ENCODE measurements around the gene CLDN24. TPM values are rescaled to one million over a fixed set of nuclear protein-coding genes. Genes with fewer than 3 reads are reported as not detected.

The CLDN24 gene
- polyA plus RNA-seq, 1 of the 3 experiments (the other 2 are of a cell fraction) = not detected

DNA sequence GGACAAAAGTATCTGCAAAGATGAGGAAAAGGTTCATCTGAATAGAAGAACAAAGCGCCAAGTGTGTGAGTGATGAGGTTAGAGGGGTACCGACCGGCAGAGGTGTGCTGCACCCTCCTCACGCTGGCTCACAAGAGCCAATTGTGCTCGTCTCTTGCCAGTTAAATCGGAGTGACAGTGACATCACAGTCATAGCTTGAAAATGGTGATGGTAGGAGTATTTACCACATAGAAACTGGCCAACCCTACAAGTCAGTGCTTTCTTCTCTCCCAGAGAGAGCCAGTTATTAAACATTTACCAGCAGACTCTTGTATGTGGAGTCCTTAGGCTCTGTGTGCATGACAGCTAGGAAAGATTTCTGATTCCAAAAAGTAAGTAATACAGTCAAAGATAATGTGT is 34.5 kb downstream of the CLDN24 start (continued):
- TF ChIP-seq, protein P1, sequence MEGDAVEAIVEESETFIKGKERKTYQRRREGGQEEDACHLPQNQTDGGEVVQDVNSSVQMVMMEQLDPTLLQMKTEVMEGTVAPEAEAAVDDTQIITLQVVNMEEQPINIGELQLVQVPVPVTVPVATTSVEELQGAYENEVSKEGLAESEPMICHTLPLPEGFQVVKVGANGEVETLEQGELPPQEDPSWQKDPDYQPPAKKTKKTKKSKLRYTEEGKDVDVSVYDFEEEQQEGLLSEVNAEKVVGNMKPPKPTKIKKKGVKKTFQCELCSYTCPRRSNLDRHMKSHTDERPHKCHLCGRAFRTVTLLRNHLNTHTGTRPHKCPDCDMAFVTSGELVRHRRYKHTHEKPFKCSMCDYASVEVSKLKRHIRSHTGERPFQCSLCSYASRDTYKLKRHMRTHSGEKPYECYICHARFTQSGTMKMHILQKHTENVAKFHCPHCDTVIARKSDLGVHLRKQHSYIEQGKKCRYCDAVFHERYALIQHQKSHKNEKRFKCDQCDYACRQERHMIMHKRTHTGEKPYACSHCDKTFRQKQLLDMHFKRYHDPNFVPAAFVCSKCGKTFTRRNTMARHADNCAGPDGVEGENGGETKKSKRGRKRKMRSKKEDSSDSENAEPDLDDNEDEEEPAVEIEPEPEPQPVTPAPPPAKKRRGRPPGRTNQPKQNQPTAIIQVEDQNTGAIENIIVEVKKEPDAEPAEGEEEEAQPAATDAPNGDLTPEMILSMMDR (IDR thresholded peaks at IDR 0.05) = no peak
- no peak for TF ChIP-seq RXRA (IDR thresholded peaks at IDR 0.05; ENCODE audit: borderline replicate concordance, low read depth)
- TF ChIP-seq, protein P2, sequence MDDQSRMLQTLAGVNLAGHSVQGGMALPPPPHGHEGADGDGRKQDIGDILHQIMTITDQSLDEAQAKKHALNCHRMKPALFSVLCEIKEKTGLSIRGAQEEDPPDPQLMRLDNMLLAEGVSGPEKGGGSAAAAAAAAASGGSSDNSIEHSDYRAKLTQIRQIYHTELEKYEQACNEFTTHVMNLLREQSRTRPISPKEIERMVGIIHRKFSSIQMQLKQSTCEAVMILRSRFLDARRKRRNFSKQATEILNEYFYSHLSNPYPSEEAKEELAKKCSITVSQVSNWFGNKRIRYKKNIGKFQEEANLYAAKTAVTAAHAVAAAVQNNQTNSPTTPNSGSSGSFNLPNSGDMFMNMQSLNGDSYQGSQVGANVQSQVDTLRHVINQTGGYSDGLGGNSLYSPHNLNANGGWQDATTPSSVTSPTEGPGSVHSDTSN (IDR thresholded peaks at IDR 0.05) = no peak
- TF ChIP-seq JUND (IDR thresholded peaks at IDR 0.05) = no peak

DNA sequence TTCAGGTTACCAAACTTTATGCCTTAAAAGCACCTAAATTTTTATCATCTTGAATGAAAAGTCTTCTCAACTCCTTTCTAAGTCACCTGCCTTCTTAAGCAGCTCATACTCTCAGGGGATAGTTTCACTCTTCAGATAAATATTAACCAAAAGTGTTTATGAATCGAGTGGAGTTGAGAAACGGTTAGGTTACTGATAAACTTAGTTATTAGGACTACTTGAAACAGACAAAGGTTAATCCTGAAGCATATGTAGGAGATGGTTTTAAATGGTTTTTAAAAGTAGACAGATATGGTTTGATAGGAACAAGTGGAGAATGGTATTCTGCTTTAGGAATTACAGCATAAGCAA is 34.9 kb downstream of the CLDN24 start:
- Histone ChIP-seq H3K27me3 (ENCODE audit: insufficient read depth) (no peaks in the 10 kb centered on the region), H3K27ac (ENCODE audit: low read depth in 2 of 2, low read length in 1 of 2) (no peak overlapping the region), H4K20me1 (ENCODE audit: insufficient read depth) (no peaks in the 10 kb centered on the region), H3K4me2 (no peak overlapping the region), H3K79me2 (ENCODE audit: insufficient read depth) (no peaks in the 10 kb centered on the region), H3F3A (replicated peaks; ENCODE audit: insufficient read depth) (no peaks in the 10 kb centered on the region), H3K4me3 (ENCODE audit: low read depth in 2 of 2, low read length in 1 of 2) (no peak overlapping the region), H3K36me3 (replicated peaks in 1 of 2; ENCODE audit: control insufficient read depth in 1 of 2, insufficient read depth in 2 of 2, low read length in 1 of 2) (peaks cover 52 to 59% of the 10 kb centered on the region in 2 experiments), H3K9me3 (no peaks in the 10 kb centered on the region), H3K9me2 (no peaks in the 10 kb centered on the region), H2AFZ (ENCODE audit: low read depth) (no peak overlapping the region), H3K9ac (no peak overlapping the region), H3K4me1 (ENCODE audit: control insufficient read depth in 1 of 2, insufficient read depth in 2 of 2, low read depth in 1 of 2, low read length in 1 of 2) (no peaks in the 10 kb centered on the region)
- TF ChIP-seq NFIC (IDR thresholded peaks at IDR 0.05; ENCODE audit: borderline replicate concordance) (no peak), POLR2AphosphoS5 (IDR thresholded peaks at IDR 0.05; ENCODE audit: low read depth, low read length) (no peak), EZH2phosphoT487 (IDR thresholded peaks at IDR 0.05; ENCODE audit: borderline replicate concordance, low read depth) (no peak)
- TF ChIP-seq, protein P3, sequence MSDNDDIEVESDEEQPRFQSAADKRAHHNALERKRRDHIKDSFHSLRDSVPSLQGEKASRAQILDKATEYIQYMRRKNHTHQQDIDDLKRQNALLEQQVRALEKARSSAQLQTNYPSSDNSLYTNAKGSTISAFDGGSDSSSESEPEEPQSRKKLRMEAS (IDR thresholded peaks at IDR 0.05; ENCODE audit: low read depth) = no peak
- 77% methylated on average over 2 of the region's 2 CpGs for WGBS (ENCODE audit: low lambda C conversion rate)
- ChIA-PET POLR2A (no interaction called here), CTCF (interaction anchor here (1.4 kb wide), 1 partner anchor 25 kb away, joined by 4 read pairs; no protein-coding TSS in a partner anchor)
- no peak for DNase-seq

DNA sequence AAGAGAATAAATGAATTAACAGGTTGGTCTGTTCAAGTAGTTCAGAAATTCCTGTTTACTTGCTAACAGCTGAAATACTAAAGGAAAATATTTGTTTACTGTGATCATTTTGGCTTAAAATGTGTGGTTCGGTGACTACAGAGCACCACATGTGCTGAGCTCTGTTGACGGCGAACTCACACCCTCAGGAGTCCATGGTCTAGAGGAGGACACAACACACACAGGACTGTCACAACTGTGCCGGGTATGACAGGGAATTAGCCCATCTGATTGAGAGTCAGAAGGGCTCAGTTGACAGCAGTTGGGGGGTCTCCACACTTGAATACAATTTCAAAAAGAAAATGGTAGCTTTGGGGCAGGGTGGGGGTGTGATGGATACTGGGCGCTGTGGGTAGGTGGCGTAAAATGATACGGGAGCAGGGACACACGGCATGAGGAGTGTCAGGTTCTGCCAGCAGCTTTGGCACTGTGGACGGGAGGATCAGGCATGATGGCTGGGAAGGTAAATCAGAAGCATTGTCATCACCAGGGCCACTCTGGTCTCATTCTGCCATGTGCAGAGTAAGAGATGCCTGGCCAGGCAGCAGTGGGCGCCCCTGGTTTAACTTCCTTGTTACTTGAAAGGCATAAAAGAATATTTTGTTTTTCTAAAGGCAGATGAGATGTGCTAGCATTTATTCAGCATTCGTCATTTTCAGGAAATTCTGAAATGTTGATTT is 35.5 kb downstream of the CLDN24 start:
- no peak overlapping the region for H3K4me2 ChIP-seq
- no peaks in the 10 kb centered on the region for H3K79me2 ChIP-seq (ENCODE audit: insufficient read depth)
- H3F3A ChIP-seq (replicated peaks; ENCODE audit: insufficient read depth) = no peaks in the 10 kb centered on the region
- no peaks in the 10 kb centered on the region for H3K9me3 ChIP-seq
- 91% methylated on average over 11 of the region's 11 CpGs for whole genome bisulfite sequencing (ENCODE audit: low lambda C conversion rate)
- H3K9ac ChIP-seq = no peak overlapping the region
- H3K36me3 ChIP-seq (replicated peaks in 1 of 2; ENCODE audit: control insufficient read depth in 1 of 2, insufficient read depth in 2 of 2, low read length in 1 of 2) = peaks cover 54 to 63% of the 10 kb centered on the region in 2 experiments
- H3K9me2 ChIP-seq = no peaks in the 10 kb centered on the region
- H4K20me1 ChIP-seq (ENCODE audit: insufficient read depth) = no peaks in the 10 kb centered on the region
- no peaks in the 10 kb centered on the region for H3K27me3 ChIP-seq (ENCODE audit: insufficient read depth)
- no peak overlapping the region for H3K27ac ChIP-seq (ENCODE audit: low read depth in 2 of 2, low read length in 1 of 2)
- CTCF ChIA-PET = interaction anchor here (0.5 to 1.4 kb wide), 2 partner anchors 25 to 243 kb away, joined by 4 read pairs; no protein-coding TSS in a partner anchor
- TF ChIP-seq TAF1 (IDR thresholded peaks at IDR 0.05; ENCODE audit: borderline replicate concordance, low read depth, low read length) (no peak), FOXM1 (IDR thresholded peaks at IDR 0.05; ENCODE audit: low read depth) (no peak), MXI1 (IDR thresholded peaks at IDR 0.05; ENCODE audit: low read depth, low read length) (no peak), SMC3 (IDR thresholded peaks at IDR 0.05; ENCODE audit: low read depth, low read length) (no peak)
- TF ChIP-seq, protein P1 (IDR thresholded peaks at IDR 0.05) = no peak
- TF ChIP-seq, protein P3 (IDR thresholded peaks at IDR 0.05; ENCODE audit: low read depth) = no peak
- no peaks in the 10 kb centered on the region for H3K4me1 ChIP-seq (ENCODE audit: control insufficient read depth in 1 of 2, insufficient read depth in 2 of 2, low read depth in 1 of 2, low read length in 1 of 2)
- POLR2A ChIA-PET = no interaction called here
- H2AFZ ChIP-seq (ENCODE audit: low read depth) = no peak overlapping the region
- DNase-seq = no peak
- no peak overlapping the region for H3K4me3 ChIP-seq (ENCODE audit: low read depth in 2 of 2, low read length in 1 of 2)
